HG02610 (cell line): ENCODE data around the gene TPCN2.
"Not testable (repeated sequence)": the region's sequence is repeated elsewhere in the genome, so short reads cannot be mapped to it uniquely, and the experiment has no call there.

Experiments
- ATAC-seq: cut with Tn5 transposase; IDR thresholded peaks from one replicate; pipeline ENCODE4 v1.9.1; 2021; ENCODE audit warnings: mild to moderate bottlenecking, moderate library complexity; ENCODE audit not compliant: unreplicated experiment

Gene TPCN2

DNA sequence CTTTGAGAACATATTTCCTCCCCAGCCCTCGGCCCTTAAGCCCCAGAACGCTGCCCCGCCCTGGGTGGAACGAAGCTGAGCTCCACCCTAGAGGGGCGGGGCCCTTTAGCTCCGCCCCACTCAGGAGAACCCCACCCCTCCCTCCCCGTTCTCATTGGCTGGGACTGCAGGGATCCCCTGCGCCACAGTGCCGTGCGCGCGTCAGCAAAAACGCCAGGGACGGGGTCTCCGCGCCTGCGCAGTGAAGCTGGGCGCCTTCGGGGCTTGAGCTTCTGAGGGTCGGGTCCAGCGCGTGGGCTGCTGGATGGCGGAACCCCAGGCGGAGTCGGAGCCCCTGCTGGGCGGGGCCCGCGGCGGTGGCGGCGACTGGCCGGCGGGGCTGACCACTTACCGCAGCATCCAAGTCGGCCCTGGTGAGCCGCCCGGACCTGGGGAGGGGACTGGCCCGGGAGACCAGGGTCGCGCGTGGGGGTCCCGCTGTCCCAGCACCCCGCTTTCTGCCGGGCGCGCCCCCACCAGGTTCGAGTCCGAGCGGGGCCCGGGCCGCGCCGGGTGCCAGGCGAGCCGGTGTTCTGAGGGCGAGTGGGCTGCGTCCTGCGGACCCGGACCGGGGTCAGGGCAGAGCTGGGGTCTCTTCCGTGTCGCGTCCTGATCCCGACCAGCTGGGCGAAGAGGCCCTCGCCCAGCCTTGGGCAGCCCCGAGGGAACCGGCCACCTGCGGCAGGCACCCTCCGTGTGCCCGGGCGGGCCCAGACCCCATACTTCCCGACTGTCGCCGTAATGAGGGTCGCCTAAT lies at the start of gene TPCN2:
Gene TPCN2 (plus strand): TSS at position 239 of the 796 bp plus-strand sequence. CDS start 66 bp downstream, at position 305.
- ATAC-seq, result peak; percentile 90

GRCh38 chr11:68999093-68999747 lies 49.5 kb upstream of the TPCN2 start:
- ATAC-seq, result no peak

DNA sequence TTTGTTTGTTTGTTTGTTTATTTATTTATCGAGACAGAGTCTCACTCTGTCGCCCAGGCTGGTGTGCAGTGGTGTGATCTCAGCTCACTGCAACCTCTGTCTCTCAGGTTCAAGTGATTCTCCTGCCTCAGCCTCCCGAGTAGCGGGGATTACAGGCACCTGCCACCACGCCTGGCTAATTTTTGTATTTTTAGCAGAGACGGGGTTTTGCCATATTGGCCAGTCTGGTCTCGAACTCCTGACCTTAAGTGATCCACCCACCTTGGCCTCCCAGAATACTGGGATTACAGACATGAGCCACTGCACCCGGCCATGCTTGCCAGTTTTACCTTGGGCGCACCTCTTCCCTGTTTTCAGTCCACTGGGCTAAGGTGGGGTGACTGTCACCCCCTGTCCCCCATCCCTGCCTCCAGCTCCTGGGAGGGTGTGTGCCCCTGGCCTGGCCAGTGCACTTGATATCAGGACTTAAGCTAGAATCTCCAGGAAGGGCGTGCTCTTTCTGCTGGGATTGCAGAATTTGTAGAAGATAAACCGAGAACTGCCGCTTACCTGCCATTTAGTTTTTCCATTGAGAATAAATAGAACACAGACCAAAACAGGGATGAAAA lies 48.9 kb upstream of the TPCN2 start:
- ATAC-seq, result not testable (repeated sequence)

- ATAC-seq, result no peak
Observed at GRCh38 chr11:69000391-69000790, 48.3 kb upstream of the TPCN2 start.

DNA sequence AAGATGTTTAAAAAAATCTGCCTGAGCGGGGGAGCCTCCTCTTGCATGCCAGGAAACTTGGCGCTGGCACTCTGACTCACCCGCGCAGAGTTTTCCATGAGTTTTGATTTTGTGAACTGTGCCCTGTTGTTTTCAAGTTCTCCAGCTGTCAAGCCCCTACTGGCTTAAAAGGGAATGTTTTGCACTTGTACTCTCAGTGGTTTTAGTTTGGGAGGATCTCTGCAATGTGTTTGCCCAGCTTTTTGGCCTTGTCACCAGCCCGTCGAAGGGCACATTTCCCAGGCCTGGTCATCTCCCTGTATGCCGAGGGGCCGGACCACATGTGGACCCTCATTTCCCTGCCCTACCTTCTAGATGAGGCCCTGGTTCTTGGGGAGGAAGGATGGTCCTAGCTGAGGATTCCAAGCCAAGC lies 47.9 kb upstream of the TPCN2 start:
- no peak for ATAC-seq

DNA sequence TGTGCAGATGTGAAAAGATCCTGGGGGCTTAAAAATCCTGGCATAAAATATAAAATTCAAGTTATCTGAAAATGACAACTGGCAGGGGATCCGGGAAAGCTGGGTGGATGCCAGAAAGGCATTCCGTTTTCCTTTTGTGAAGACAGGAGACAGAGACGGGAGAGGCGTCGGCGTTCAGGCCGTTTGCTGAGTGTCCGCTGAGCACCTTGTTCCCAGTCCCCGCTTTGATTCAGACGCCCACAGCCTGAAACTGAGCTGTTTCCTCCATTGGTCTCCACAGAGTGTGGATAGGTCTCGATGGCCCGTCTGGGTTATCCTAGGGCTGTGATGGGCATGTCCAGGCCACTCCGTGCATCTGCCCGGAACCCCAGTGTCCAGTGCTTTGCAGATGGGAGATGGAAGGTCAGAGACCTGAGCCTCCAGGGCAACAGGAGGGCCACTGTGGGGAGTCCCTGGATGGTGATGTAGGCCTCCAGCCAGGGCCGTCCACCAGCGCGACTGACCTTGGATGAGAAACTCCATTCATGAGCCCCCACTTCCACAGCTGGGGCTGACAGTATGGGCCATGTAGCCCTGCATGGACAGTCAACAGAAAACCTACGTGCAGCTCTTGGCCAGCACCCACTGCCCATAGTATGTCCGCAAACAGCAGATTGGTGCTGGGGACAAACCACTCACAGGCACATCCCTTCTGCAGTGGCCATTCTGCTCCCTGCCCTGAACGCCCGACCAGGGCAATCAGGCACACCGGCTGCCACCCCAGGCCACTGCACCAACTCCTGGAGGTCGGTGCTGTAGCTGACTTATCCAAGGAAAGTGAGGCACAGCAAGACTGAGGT lies 47.3 kb upstream of the TPCN2 start:
- no peak for ATAC-seq

GRCh38 chr11:69002110-69002569 lies 46.6 kb upstream of the TPCN2 start:
- ATAC-seq, result no peak

DNA sequence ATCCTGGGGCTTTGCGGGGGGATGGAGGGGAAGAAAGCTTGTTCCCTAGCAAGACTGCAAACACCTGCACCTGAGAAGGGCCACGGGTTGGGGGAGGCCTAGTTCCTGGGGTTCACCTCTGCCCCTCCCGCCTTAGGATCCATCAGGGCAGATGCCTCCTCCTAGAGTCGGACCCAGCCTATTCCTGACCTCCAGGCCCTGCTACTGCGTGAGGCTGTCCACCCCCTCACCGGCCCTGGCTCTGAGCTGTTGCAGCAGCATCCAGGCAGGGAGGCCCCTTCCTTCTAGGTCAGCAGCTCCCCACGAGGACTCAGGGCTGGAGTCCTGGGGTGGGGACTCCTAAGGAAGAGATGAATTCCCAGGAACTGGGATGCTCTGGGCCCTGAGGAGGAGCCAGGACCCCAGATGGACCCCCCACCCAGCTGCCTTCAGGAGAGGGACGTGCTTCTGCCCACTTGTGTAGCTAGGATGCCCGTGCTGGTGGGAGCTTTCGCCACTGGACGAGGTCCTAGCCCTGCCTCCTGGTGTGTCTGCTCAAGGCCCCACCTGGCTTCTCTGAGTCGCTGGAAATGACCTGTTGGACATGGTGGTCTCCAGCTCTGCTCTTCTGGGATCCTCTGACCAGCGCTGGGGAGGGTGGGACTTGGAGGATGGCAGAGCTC lies 46.0 kb upstream of the TPCN2 start:
- ATAC-seq, result no peak

GRCh38 chr11:69003301-69003865 lies 45.3 kb upstream of the TPCN2 start:
- no peak for ATAC-seq

- ATAC-seq, result no peak
Observed at GRCh38 chr11:69003866-69004367, 44.8 kb upstream of the TPCN2 start.

DNA sequence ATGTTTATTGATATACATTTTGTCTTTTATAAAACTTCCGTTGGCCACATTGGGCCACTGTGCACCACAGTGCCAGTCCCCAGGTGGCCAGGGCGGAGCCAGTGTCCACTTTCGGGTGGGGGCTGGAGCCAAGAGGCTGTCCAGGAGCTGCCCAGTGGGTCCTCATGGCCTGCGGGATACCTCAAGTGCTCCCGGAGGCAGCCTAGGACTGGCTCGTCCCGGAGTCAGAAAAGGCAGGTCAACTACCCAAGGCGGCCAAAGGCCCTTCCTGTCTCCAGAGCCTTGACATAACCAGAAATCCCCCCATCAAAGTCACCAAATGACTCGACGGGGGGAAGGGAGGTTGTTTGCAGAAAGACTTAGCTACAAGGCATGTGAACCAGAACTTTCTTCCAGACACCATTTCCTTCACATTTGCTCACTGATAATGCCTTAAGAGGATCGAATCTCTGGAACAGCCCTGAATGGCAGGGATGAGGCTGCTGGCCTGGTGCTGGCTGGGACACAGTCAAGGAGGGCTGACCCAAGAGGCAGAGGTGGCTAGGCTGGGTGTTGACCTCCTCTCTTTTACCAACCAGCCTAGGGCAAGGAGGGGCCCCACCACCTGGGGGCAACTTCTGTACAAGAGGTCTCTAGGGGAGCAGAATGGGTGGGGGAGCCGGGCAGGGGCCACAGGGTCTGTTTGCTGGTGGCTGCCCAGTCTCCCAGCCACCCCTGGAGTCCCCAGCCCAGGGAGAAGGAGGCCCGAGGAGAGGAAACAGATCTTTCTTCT lies 44.1 kb upstream of the TPCN2 start:
- no peak for ATAC-seq

DNA sequence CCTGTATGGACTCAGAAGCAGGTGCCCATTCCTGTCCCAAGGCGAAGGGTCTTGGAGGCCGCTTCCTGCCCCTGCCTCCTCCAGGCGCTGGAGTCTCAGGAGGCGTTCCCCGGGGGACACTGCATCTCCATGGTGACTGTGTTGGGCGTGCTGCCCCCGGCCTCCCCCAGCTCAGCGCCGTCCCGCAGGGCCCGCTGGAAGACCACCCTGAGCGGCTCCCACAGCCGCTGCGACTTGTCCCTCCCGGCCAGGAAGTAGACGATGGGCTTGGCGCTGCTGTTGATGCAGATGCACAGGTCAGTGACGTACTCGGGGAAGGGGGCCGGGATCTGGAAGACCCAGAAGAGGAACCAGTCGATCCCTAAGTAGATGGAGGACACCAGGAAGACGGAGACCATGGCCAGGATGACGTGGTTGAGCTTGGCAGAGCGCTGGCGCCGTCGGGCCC lies 43.5 kb upstream of the TPCN2 start:
- ATAC-seq, result no peak

DNA sequence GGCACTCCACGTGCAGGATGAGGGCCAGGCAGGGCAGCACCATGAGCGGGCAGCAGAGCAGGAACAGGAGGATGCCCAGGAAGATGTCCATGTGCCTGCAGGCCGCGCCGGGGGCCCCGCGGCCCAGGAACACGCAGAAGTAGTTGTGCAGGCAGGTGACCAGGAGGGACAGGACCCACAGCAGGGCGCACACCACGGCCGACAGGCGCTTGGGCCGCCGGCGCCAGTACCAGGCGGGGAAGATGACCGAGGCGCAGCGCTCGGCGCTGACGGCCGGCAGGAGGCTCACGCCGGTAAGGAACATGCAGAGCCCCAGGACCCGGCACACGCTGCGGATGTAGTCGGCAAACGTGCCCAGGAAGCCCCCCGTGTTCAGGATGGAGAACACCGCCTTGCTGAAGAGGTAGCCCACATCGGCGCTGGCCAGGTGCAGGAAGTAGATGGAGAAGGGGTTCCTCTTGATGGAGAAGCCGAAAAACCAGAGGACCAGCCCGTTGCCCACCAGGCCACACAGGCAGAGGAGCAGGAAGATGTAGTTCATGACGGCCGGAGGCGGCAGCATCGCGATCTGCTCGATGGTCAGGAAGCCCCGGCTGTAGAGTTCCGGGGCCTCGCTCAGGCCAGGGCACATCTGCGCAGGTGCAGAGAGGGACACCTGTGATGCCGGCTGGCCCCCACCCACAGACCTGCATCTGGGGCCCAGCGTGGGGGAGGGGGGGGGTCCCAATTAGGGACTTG lies 42.9 kb upstream of the TPCN2 start:
- ATAC-seq, result no peak

GRCh38 chr11:69006816-69007215 lies 41.9 kb upstream of the TPCN2 start:
- ATAC-seq, result no peak

- ATAC-seq, result no peak
Observed at GRCh38 chr11:69007975-69008381, 40.8 kb upstream of the TPCN2 start.

- ATAC-seq, result no peak
Observed at GRCh38 chr11:69008737-69009440, 39.8 kb upstream of the TPCN2 start.

DNA sequence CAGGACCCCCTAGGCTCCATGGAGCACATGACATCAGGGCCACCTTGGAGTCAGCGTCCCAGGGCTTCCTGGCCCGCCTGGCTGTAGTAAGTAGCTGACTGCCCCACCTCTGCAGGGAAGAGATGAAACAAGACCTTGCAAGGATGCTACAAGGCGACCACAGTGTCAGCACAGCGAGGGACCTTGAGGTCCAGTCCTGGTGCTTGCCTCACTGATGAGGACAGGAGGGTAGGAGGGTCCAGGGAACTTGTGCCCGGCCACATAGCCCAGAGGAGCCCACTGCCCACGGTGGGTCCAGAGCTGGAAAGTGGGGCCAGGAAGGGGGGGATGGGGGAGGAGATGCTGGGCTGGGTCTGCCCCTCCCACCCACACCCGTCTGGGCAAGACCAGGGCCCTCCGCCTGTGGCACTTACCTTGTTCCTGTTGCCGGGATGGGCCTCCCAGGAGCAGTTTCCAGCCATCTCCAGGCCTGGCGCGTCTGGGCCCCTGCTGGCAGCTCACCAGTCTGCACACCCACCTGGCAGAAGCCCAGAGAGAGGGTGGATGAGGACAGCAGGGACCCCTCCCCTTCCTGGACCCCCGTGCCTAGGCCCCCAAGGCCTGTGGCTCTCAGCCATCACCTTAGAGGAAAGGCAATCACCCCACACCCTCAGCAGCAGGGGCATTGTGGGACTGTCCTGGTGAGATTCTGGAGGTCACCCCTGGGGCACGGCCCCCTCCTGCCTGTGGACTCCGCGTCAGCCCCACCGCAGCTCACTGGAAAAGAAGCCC lies 39.1 kb upstream of the TPCN2 start:
- no peak for ATAC-seq
